Measurements from ENCODE around the gene LAP3.
"Not testable (repeated sequence)": the region's sequence is repeated elsewhere in the genome, so short reads cannot be mapped to it uniquely, and the experiment has no call there.

Gene LAP3

GRCh38 chr4:17565846-17566245 is 11.2 kb upstream of the LAP3 start:
- Histone ChIP-seq H3K9ac (ENCODE audit: low read depth, low read length) (no peak overlapping the region), H3K4me2 (ENCODE audit: low read length) (no peak overlapping the region), H3K36me3 (ENCODE audit: insufficient read depth, low read length) (no peaks in the 10 kb centered on the region), H3K9me3 (replicated peaks; ENCODE audit: low read length) (no peaks in the 10 kb centered on the region), H3K27me3 (ENCODE audit: control insufficient read depth, insufficient read depth, low read length) (peaks cover 4% of the 10 kb centered on the region), H3K4me1 (ENCODE audit: control insufficient read depth, insufficient read depth, low read length) (peaks cover 13% of the 10 kb centered on the region), H3K4me3 (ENCODE audit: low read length) (no peak overlapping the region)

- H3K27me3 ChIP-seq (ENCODE audit: control insufficient read depth, insufficient read depth, low read length): peaks cover 4% of the 10 kb centered on the region
- H3K4me2 ChIP-seq (ENCODE audit: low read length): no peak overlapping the region
- H3K9ac ChIP-seq (ENCODE audit: low read depth, low read length): no peak overlapping the region
- no peak overlapping the region for H3K4me3 ChIP-seq (ENCODE audit: low read length)
- H3K4me1 ChIP-seq (ENCODE audit: control insufficient read depth, insufficient read depth, low read length): no peaks in the 10 kb centered on the region
- no peaks in the 10 kb centered on the region for H3K36me3 ChIP-seq (ENCODE audit: insufficient read depth, low read length)
- H3K9me3 ChIP-seq (replicated peaks; ENCODE audit: low read length): no peaks in the 10 kb centered on the region
Measured at GRCh38 chr4:17567271-17567670, 9.7 kb upstream of the LAP3 start.

- Histone ChIP-seq H3K4me1 (ENCODE audit: control insufficient read depth, insufficient read depth, low read length) (peaks cover 14% of the 10 kb centered on the region), H3K27me3 (ENCODE audit: control insufficient read depth, insufficient read depth, low read length) (no peaks in the 10 kb centered on the region), H3K4me2 (ENCODE audit: low read length) (no peak overlapping the region), H3K4me3 (ENCODE audit: low read length) (no peak overlapping the region), H3K36me3 (ENCODE audit: insufficient read depth, low read length) (no peaks in the 10 kb centered on the region), H3K9me3 (replicated peaks; ENCODE audit: low read length) (no peaks in the 10 kb centered on the region), H3K9ac (ENCODE audit: low read depth, low read length) (no peak overlapping the region)
Measured at GRCh38 chr4:17574206-17574605, 2.8 kb upstream of the LAP3 start.

GRCh38 chr4:17575177-17575576 is 1.8 kb upstream of the LAP3 start:
- H3K36me3 ChIP-seq (ENCODE audit: insufficient read depth, low read length); H3K9me3 ChIP-seq (replicated peaks; ENCODE audit: low read length); H3K4me3 ChIP-seq (ENCODE audit: low read length); H3K4me2 ChIP-seq (ENCODE audit: low read length); H3K27me3 ChIP-seq (ENCODE audit: control insufficient read depth, insufficient read depth, low read length); H3K9ac ChIP-seq (ENCODE audit: low read depth, low read length): not testable (repeated sequence)
- peaks cover 14% of the 10 kb centered on the region for H3K4me1 ChIP-seq (ENCODE audit: control insufficient read depth, insufficient read depth, low read length)

GRCh38 chr4:17577665-17578481 is 875 bp downstream of the LAP3 start:
- peak overlapping the region; percentile 95 for H3K4me2 ChIP-seq (ENCODE audit: low read length)

GRCh38 chr4:17578482-17578891 is 1.5 kb downstream of the LAP3 start:
- Histone ChIP-seq H3K4me2 (ENCODE audit: low read length) (peak overlapping the region; percentile 95), H3K4me3 (ENCODE audit: low read length) (peak overlapping the region; percentile 84), H3K36me3 (ENCODE audit: insufficient read depth, low read length) (peaks cover 19% of the 10 kb centered on the region), H3K9ac (ENCODE audit: low read depth, low read length) (peak overlapping the region; percentile 92), H3K27me3 (ENCODE audit: control insufficient read depth, insufficient read depth, low read length) (no peaks in the 10 kb centered on the region), H3K9me3 (replicated peaks; ENCODE audit: low read length) (no peaks in the 10 kb centered on the region), H3K4me1 (ENCODE audit: control insufficient read depth, insufficient read depth, low read length) (peaks cover 24% of the 10 kb centered on the region)

More at GRCh38 chr4:17577665-17578481, 875 bp downstream of the LAP3 start:
- H3K9ac ChIP-seq (ENCODE audit: low read depth, low read length): peak overlapping the region; percentile 92
- H3K9me3 ChIP-seq (replicated peaks; ENCODE audit: low read length): no peaks in the 10 kb centered on the region
- peaks cover 13% of the 10 kb centered on the region for H3K36me3 ChIP-seq (ENCODE audit: insufficient read depth, low read length)
- H3K4me1 ChIP-seq (ENCODE audit: control insufficient read depth, insufficient read depth, low read length): peaks cover 24% of the 10 kb centered on the region
- peak overlapping the region; percentile 84 for H3K4me3 ChIP-seq (ENCODE audit: low read length)
- no peaks in the 10 kb centered on the region for H3K27me3 ChIP-seq (ENCODE audit: control insufficient read depth, insufficient read depth, low read length)

GRCh38 chr4:17580969-17581368 is 4.0 kb downstream of the LAP3 start:
- H3K27me3 ChIP-seq (ENCODE audit: control insufficient read depth, insufficient read depth, low read length): no peaks in the 10 kb centered on the region
- no peak overlapping the region for H3K4me3 ChIP-seq (ENCODE audit: low read length)
- H3K9me3 ChIP-seq (replicated peaks; ENCODE audit: low read length): no peaks in the 10 kb centered on the region
- no peak overlapping the region for H3K9ac ChIP-seq (ENCODE audit: low read depth, low read length)
- peaks cover 43% of the 10 kb centered on the region for H3K36me3 ChIP-seq (ENCODE audit: insufficient read depth, low read length)
- peaks cover 24% of the 10 kb centered on the region for H3K4me1 ChIP-seq (ENCODE audit: control insufficient read depth, insufficient read depth, low read length)
- peak overlapping the region; percentile 46 for H3K4me2 ChIP-seq (ENCODE audit: low read length)

GRCh38 chr4:17583276-17583675 is 6.3 kb downstream of the LAP3 start:
- Histone ChIP-seq H3K4me3 (ENCODE audit: low read length) (no peak overlapping the region), H3K9me3 (replicated peaks; ENCODE audit: low read length) (no peaks in the 10 kb centered on the region), H3K4me1 (ENCODE audit: control insufficient read depth, insufficient read depth, low read length) (peaks cover 16% of the 10 kb centered on the region), H3K36me3 (ENCODE audit: insufficient read depth, low read length) (peaks cover 50% of the 10 kb centered on the region), H3K9ac (ENCODE audit: low read depth, low read length) (no peak overlapping the region), H3K27me3 (ENCODE audit: control insufficient read depth, insufficient read depth, low read length) (no peaks in the 10 kb centered on the region), H3K4me2 (ENCODE audit: low read length) (no peak overlapping the region)

- Histone ChIP-seq H3K36me3 (ENCODE audit: insufficient read depth, low read length) (peaks cover 56% of the 10 kb centered on the region), H3K4me1 (ENCODE audit: control insufficient read depth, insufficient read depth, low read length) (peaks cover 11% of the 10 kb centered on the region), H3K4me2 (ENCODE audit: low read length) (no peak overlapping the region), H3K9ac (ENCODE audit: low read depth, low read length) (no peak overlapping the region), H3K9me3 (replicated peaks; ENCODE audit: low read length) (no peaks in the 10 kb centered on the region), H3K4me3 (ENCODE audit: low read length) (no peak overlapping the region), H3K27me3 (ENCODE audit: control insufficient read depth, insufficient read depth, low read length) (no peaks in the 10 kb centered on the region)
Measured at GRCh38 chr4:17583941-17584340, 6.9 kb downstream of the LAP3 start.

- Histone ChIP-seq H3K4me1 (ENCODE audit: control insufficient read depth, insufficient read depth, low read length) (peaks cover 11% of the 10 kb centered on the region), H3K4me3 (ENCODE audit: low read length) (no peak overlapping the region), H3K4me2 (ENCODE audit: low read length) (no peak overlapping the region), H3K27me3 (ENCODE audit: control insufficient read depth, insufficient read depth, low read length) (no peaks in the 10 kb centered on the region), H3K9me3 (replicated peaks; ENCODE audit: low read length) (no peaks in the 10 kb centered on the region), H3K9ac (ENCODE audit: low read depth, low read length) (no peak overlapping the region), H3K36me3 (ENCODE audit: insufficient read depth, low read length) (peaks cover 60% of the 10 kb centered on the region)
Measured at GRCh38 chr4:17584521-17585213, 7.7 kb downstream of the LAP3 start.

GRCh38 chr4:17587094-17587822 is 10.3 kb downstream of the LAP3 start:
- no peak overlapping the region for H3K4me2 ChIP-seq (ENCODE audit: low read length)
- H3K9ac ChIP-seq (ENCODE audit: low read depth, low read length): no peak overlapping the region
- peaks cover 60% of the 10 kb centered on the region for H3K36me3 ChIP-seq (ENCODE audit: insufficient read depth, low read length)
- no peak overlapping the region for H3K4me3 ChIP-seq (ENCODE audit: low read length)
- H3K27me3 ChIP-seq (ENCODE audit: control insufficient read depth, insufficient read depth, low read length): no peaks in the 10 kb centered on the region
- H3K4me1 ChIP-seq (ENCODE audit: control insufficient read depth, insufficient read depth, low read length): no peaks in the 10 kb centered on the region
- H3K9me3 ChIP-seq (replicated peaks; ENCODE audit: low read length): no peaks in the 10 kb centered on the region

Measured in skeletal muscle satellite cell (primary cell).